Loucy (cell line): Measurements from ENCODE around the gene PPP6R1.

Source experiments
- CTCF ChIP-seq: fragments of 200-600 bp; sonication (generic); conservative IDR thresholded peaks from 2 replicates; pipeline ENCODE4 v1.5.1; 2014; ENCODE audit warnings: mild to moderate bottlenecking, antibody characterized with exemption, low read length
- EZH2phosphoT487 ChIP-seq: fragments of 200-600 bp; IDR thresholded peaks from 2 replicates; pipeline ENCODE4 v1.6.1; 2018; ENCODE audit warnings: antibody characterized with exemption, mild to moderate bottlenecking, moderate library complexity, borderline replicate concordance

- no peak for TF ChIP-seq CTCF
- TF ChIP-seq EZH2phosphoT487: no peak
Measured at GRCh38 chr19:55220525-55220924, 38.3 kb downstream of the PPP6R1 start.
